ENCODE measurements around the gene ZNF385D.

ZNF385D gene

GRCh38 chr3:21673393-21673792, 77.6 kb downstream of the ZNF385D start:
- no peak for DNase-seq (ENCODE audit: low read depth in 2 of 2)

- no peak for DNase-seq (ENCODE audit: low read depth in 2 of 2)
Observed at GRCh38 chr3:21672303-21672702, 78.7 kb downstream of the ZNF385D start.

GRCh38 chr3:21670386-21670785, 80.6 kb downstream of the ZNF385D start:
- no peak for DNase-seq (ENCODE audit: low read depth in 2 of 2)

GRCh38 chr3:21668012-21668411, 83.0 kb downstream of the ZNF385D start:
- DNase-seq (ENCODE audit: low read depth in 2 of 2) = no peak

- DNase-seq (ENCODE audit: low read depth in 2 of 2) = no peak
Observed at GRCh38 chr3:21665444-21666100, 85.4 kb downstream of the ZNF385D start.

GRCh38 chr3:21664996-21665395, 86.0 kb downstream of the ZNF385D start:
- DNase-seq (ENCODE audit: low read depth in 2 of 2) = no peak

GRCh38 chr3:21662403-21662802, 88.6 kb downstream of the ZNF385D start:
- DNase-seq (ENCODE audit: low read depth in 2 of 2) = no peak

- no peak for DNase-seq (ENCODE audit: low read depth in 2 of 2)
Observed at GRCh38 chr3:21654662-21655061, 96.3 kb downstream of the ZNF385D start.

- no peak for DNase-seq (ENCODE audit: low read depth in 2 of 2)
Observed at GRCh38 chr3:21654241-21654640, 96.8 kb downstream of the ZNF385D start.

- no peak for DNase-seq (ENCODE audit: low read depth in 2 of 2)
Observed at GRCh38 chr3:21649519-21649918, 101.5 kb downstream of the ZNF385D start.

- no peak for DNase-seq (ENCODE audit: low read depth in 2 of 2)
Observed at GRCh38 chr3:21647961-21648360, 103.0 kb downstream of the ZNF385D start.

GRCh38 chr3:21645121-21645897, 105.7 kb downstream of the ZNF385D start:
- DNase-seq (ENCODE audit: low read depth in 2 of 2) = no peak

GRCh38 chr3:21644268-21644667, 106.7 kb downstream of the ZNF385D start:
- DNase-seq (ENCODE audit: low read depth in 2 of 2) = no peak

GRCh38 chr3:21643752-21644151, 107.3 kb downstream of the ZNF385D start:
- DNase-seq (ENCODE audit: low read depth in 2 of 2) = no peak

- DNase-seq (ENCODE audit: low read depth in 2 of 2) = no peak
Observed at GRCh38 chr3:21642433-21642832, 108.6 kb downstream of the ZNF385D start.

GRCh38 chr3:21641959-21642358, 109.1 kb downstream of the ZNF385D start:
- DNase-seq (ENCODE audit: low read depth in 2 of 2) = no peak

GRCh38 chr3:21638488-21638887, 112.5 kb downstream of the ZNF385D start:
- DNase-seq (ENCODE audit: low read depth in 2 of 2) = no peak

GRCh38 chr3:21634112-21634511, 116.9 kb downstream of the ZNF385D start:
- no peak for DNase-seq (ENCODE audit: low read depth in 2 of 2)

- no peak for DNase-seq (ENCODE audit: low read depth in 2 of 2)
Observed at GRCh38 chr3:21624524-21624923, 126.5 kb downstream of the ZNF385D start.

- no peak for DNase-seq (ENCODE audit: low read depth in 2 of 2)
Observed at GRCh38 chr3:21621181-21621651, 129.8 kb downstream of the ZNF385D start.

GRCh38 chr3:21620511-21621155, 130.4 kb downstream of the ZNF385D start:
- DNase-seq (ENCODE audit: low read depth in 2 of 2) = no peak

- no peak for DNase-seq (ENCODE audit: low read depth in 2 of 2)
Observed at GRCh38 chr3:21618695-21619094, 132.3 kb downstream of the ZNF385D start.
